HepG2 (cell line): ENCODE data around the gene NARS2. TPM values are rescaled to one million over a fixed set of nuclear protein-coding genes. Genes with fewer than 3 reads are reported as not detected.

Source experiments
- ATAC-seq: fragments of 200-7000 bp; cut with Tn5 transposase; 3 replicates; pipeline ENCODE4 v1.9.1; 2020; ENCODE audit warnings: mild to moderate bottlenecking, moderate library complexity
- BruUV-seq: library from RNA; stranded (reverse); fragments of 400-500 nt; replicated peaks from 2 replicates; lab custom pipeline; 2021; lab: Mats Ljungman, UMichigan
- CTCF ChIA-PET: fragments of 300-600 bp; formaldehyde crosslinking; extraction: SDS; loops from one replicate; lab custom pipeline; 2021; ENCODE audit warnings: low total read pairs, inconsistent platforms, low intra/inter-chr PET ratio; lab: Yijun Ruan, JAX
- POLR2A ChIA-PET: fragments of 350-600 bp; sonication (Branson Sonifier 250); formaldehyde crosslinking; loops from one replicate; lab custom pipeline; 2020; ENCODE audit warnings: antibody characterized with exemption, inconsistent platforms; lab: Yijun Ruan, JAX
- DNase-seq: peaks from one replicate; pipeline ENCODE4 v3.0.0-alpha.2; 2015; ENCODE audit warnings: low spot score
- FAIRE-seq: peaks from 3 replicates; lab custom pipeline; 2011; peaks lifted over from hg19 to GRCh38; lab: Jason Lieb, UNC
- H2AFZ ChIP-seq: one replicate; pipeline ENCODE4 v1.6.1; 2011; ENCODE audit warnings: low read length, inconsistent platforms
- H3K27ac ChIP-seq: fragments of 300-600 bp; 3 replicates; pipeline ENCODE4 v1.8.0; 2011; ENCODE audit warnings: mixed run types, mild to moderate bottlenecking, mixed read lengths, low read length, inconsistent platforms; ENCODE audit not compliant: insufficient read depth; ENCODE audit errors: extremely low read length
- H3K27me3 ChIP-seq, 2 experiments: fragments of 200-600 bp in 1 of 2; 2 replicates in 1 of 2; 3 replicates in 1 of 2; pipeline versions ENCODE4 v1.6.0 to v1.8.0; 2011; ENCODE audit warnings: low read length in 2 of 2, mild to moderate bottlenecking in 2 of 2, moderate library complexity in 2 of 2, inconsistent platforms in 1 of 2; ENCODE audit not compliant: insufficient read depth in 2 of 2, control insufficient read depth in 1 of 2
- H3K36me3 ChIP-seq, 2 experiments: fragments of 200-600 bp in 1 of 2; replicated peaks in 1 of 2; 2 replicates in 1 of 2; 3 replicates in 1 of 2; pipeline versions ENCODE4 v1.5.1 to v1.8.0; 2011; ENCODE audit warnings: low read length in 2 of 2, inconsistent platforms in 1 of 2; ENCODE audit not compliant: insufficient read depth in 2 of 2, control insufficient read depth in 1 of 2
- H3K4me1 ChIP-seq: 2 replicates; pipeline ENCODE4 v1.5.1; 2012; ENCODE audit warnings: low read length, inconsistent platforms; ENCODE audit not compliant: insufficient read depth
- H3K4me2 ChIP-seq: 2 replicates; pipeline ENCODE4 v1.6.0; 2011; ENCODE audit warnings: low read depth, low read length, inconsistent platforms
- H3K4me3 ChIP-seq, 3 experiments: fragments of 200-600 bp in 1 of 3; sonication (generic), shearing (Covaris generic) in 1 of 3; replicated peaks in 1 of 3; 2 replicates each; pipeline ENCODE4 v1.5.1; 2011 to 2016; ENCODE audit warnings: low read length in 3 of 3, inconsistent platforms in 2 of 3, low read depth in 2 of 3, mild to moderate bottlenecking in 2 of 3, control low read depth in 1 of 3, mixed read lengths in 1 of 3; ENCODE audit not compliant: insufficient read depth in 1 of 3
- H3K79me2 ChIP-seq: one replicate; pipeline ENCODE4 v1.6.1; 2011; ENCODE audit warnings: low read length, inconsistent platforms; ENCODE audit not compliant: insufficient read depth
- H3K9ac ChIP-seq: 2 replicates; pipeline ENCODE4 v1.6.0; 2011; ENCODE audit warnings: mild to moderate bottlenecking, low read depth, low read length, inconsistent platforms; ENCODE audit not compliant: insufficient read depth
- H3K9me3 ChIP-seq: 2 replicates; pipeline ENCODE4 v1.5.1; 2012; ENCODE audit warnings: mild to moderate bottlenecking, low read length
- H4K20me1 ChIP-seq: 2 replicates; pipeline ENCODE4 v1.6.0; 2011; ENCODE audit warnings: inconsistent platforms, mild to moderate bottlenecking, low read length, moderate library complexity; ENCODE audit not compliant: insufficient read depth
- KAT2B ChIP-seq: fragments of 150-350 bp; IDR thresholded peaks from 2 replicates; pipeline ENCODE4 v1.6.1; 2014; ENCODE audit warnings: low read depth, low read length, borderline replicate concordance
- ONECUT2 ChIP-seq: sonication (generic); formaldehyde crosslinking; IDR thresholded peaks from 2 replicates; pipeline ENCODE4 v1.4.0; 2020; ENCODE audit warnings: missing genetic modification reagents
- POGZ ChIP-seq: sonication (generic); formaldehyde crosslinking; IDR thresholded peaks from 2 replicates; pipeline ENCODE4 v1.4.0; 2020; ENCODE audit warnings: mild to moderate bottlenecking, missing genetic modification reagents
- RBM39 ChIP-seq: fragments of 200-400 bp; formaldehyde crosslinking; IDR thresholded peaks from one replicate; pipeline ENCODE4 v1.6.1; 2018; ENCODE audit warnings: antibody characterized with exemption, mild to moderate bottlenecking, low read depth, low read length; ENCODE audit not compliant: poor library complexity, severe bottlenecking
- ZNF567 ChIP-seq: sonication (generic); formaldehyde crosslinking; IDR thresholded peaks from 2 replicates; pipeline ENCODE4 v1.8.1; 2023; ENCODE audit warnings: mild to moderate bottlenecking, missing genetic modification reagents, borderline replicate concordance
- ZNF570 ChIP-seq: sonication (generic); formaldehyde crosslinking; IDR thresholded peaks from 2 replicates; pipeline ENCODE4 v1.4.0; 2020; ENCODE audit warnings: mild to moderate bottlenecking, missing genetic modification reagents, borderline replicate concordance
- WGBS: methylation state at CpG from one replicate; pipeline ENCODE4 v1.1.6; 2017; ENCODE audit warnings: low lambda C conversion rate; 5-methylcytosine and 5-hydroxymethylcytosine counted together
- in situ Hi-C: cut with HindIII; loops from 2 replicates; pipeline ENCODE4 v1.10.0; 2017; ENCODE audit warnings: low pct_unique_long_range_greater_than_20kb; ENCODE audit not compliant: extremely low pct_ligation_motif_present
- intact Hi-C: fragments of 100-400 bp; cut with micrococcal nuclease; formaldehyde crosslinking; loops from one replicate; pipeline ENCODE4 v1.10.0; 2022; ENCODE audit not compliant: unreplicated experiment
- polyA plus RNA-seq, 8 experiments: library from polyadenylated mRNA; depleted of rRNA in 3 of 8; stranded (reverse) in 7 of 8; unstranded in 1 of 8; fragments of >200 nt; fragmentation: Illumina TruSeq in 4 of 8; extraction: Trizol in 4 of 8; gene quantifications; 2 replicates each; pipeline versions ENCODE4 v1.2.1 to v1.2.3, GENCODE V29; 2011 to 2016; ENCODE audit warnings: low read depth in 4 of 8, missing spikeins in 1 of 8, mixed read lengths in 1 of 8; ENCODE audit not compliant: insufficient read depth in 1 of 8
- total RNA-seq, 5 experiments: library from RNA; depleted of rRNA; stranded (reverse); fragments of >200 nt; fragmentation: Illumina TruSeq; extraction: Trizol; gene quantifications; 2 replicates each; pipeline ENCODE4 v1.2.3, GENCODE V29; 2016; ENCODE audit warnings: low read depth in 1 of 5
- TF ChIP-seq, protein P1 (sequence below): sonication (generic); formaldehyde crosslinking; IDR thresholded peaks from 2 replicates; pipeline ENCODE4 v1.5.1; 2020; ENCODE audit warnings: mild to moderate bottlenecking, missing genetic modification reagents, borderline replicate concordance
- TF ChIP-seq, protein P2 (sequence below): sonication (generic); formaldehyde crosslinking; IDR thresholded peaks from 2 replicates; pipeline ENCODE4 v1.8.1; 2023; ENCODE audit warnings: mild to moderate bottlenecking, missing genetic modification reagents, borderline replicate concordance
- TF ChIP-seq, protein P3 (sequence below): sonication (generic); formaldehyde crosslinking; conservative IDR thresholded peaks from 2 replicates; pipeline ENCODE4 v1.4.0; 2020; ENCODE audit warnings: mild to moderate bottlenecking, missing genetic modification reagents, moderate library complexity

NARS2 gene
- total and polyA plus RNA-seq, 2 of the 13 experiments (the other 11 are each of a cell fraction or from before 2014, with no cell fraction given) = 45.9 to 65.0 TPM

DNA sequence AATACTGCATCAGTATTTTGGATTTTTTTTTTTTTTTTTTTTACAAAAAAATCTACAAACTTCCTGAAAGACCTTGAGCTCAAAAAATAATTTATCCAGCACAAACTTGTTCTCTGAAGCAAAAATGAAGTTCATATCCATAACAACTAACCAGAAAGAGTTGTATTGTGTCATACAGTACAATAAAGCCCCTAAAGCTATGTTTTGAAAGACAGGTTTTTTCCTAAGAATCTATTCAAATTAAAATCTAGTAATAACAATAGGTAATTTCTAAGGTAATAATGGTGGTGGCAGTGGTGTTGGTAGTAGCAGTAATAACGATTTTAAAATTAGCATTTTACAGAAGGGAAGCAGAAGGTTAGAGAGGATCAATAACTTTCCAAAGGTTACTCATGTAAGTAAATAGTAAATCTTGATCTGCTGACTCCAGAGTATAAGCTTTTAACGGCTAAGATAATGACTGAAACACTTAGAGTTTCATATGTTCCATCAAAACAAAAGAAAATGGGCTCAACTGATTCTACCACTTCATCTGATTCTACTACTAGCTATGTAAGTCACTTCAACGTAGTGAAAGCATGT, 103.7 kb downstream of the NARS2 start:
- no peak overlapping the region for H2AFZ ChIP-seq
- FAIRE-seq (no peak), DNase-seq (no peak), ATAC-seq (peak; percentile 23; the same call in 1 of the 3 replicates)
- in situ Hi-C loops = no loop called here
- peaks cover 34% of the 10 kb centered on the region for H3K4me1 ChIP-seq
- ChIA-PET POLR2A (no interaction called here), CTCF (no interaction called here)
- H3K27ac ChIP-seq = no peak overlapping the region
- H3K9me3 ChIP-seq = no peaks in the 10 kb centered on the region
- H3K27me3 ChIP-seq = no peaks in the 10 kb centered on the region
- BruUV-seq = no TSS peak
- H4K20me1 ChIP-seq = no peaks in the 10 kb centered on the region
- H3K36me3 ChIP-seq = peaks cover 3 to 18% of the 10 kb centered on the region in 2 experiments; a peak in 4 of 5 replicates
- no peak overlapping the region for H3K4me3 ChIP-seq
- WGBS = 52% methylated on average over 3 of the region's 3 CpGs
- H3K9ac ChIP-seq = no peak overlapping the region
- H3K4me2 ChIP-seq = no peak overlapping the region
- no peaks in the 10 kb centered on the region for H3K79me2 ChIP-seq
- intact Hi-C loops = no loop called here
- TF ChIP-seq, protein P1, sequence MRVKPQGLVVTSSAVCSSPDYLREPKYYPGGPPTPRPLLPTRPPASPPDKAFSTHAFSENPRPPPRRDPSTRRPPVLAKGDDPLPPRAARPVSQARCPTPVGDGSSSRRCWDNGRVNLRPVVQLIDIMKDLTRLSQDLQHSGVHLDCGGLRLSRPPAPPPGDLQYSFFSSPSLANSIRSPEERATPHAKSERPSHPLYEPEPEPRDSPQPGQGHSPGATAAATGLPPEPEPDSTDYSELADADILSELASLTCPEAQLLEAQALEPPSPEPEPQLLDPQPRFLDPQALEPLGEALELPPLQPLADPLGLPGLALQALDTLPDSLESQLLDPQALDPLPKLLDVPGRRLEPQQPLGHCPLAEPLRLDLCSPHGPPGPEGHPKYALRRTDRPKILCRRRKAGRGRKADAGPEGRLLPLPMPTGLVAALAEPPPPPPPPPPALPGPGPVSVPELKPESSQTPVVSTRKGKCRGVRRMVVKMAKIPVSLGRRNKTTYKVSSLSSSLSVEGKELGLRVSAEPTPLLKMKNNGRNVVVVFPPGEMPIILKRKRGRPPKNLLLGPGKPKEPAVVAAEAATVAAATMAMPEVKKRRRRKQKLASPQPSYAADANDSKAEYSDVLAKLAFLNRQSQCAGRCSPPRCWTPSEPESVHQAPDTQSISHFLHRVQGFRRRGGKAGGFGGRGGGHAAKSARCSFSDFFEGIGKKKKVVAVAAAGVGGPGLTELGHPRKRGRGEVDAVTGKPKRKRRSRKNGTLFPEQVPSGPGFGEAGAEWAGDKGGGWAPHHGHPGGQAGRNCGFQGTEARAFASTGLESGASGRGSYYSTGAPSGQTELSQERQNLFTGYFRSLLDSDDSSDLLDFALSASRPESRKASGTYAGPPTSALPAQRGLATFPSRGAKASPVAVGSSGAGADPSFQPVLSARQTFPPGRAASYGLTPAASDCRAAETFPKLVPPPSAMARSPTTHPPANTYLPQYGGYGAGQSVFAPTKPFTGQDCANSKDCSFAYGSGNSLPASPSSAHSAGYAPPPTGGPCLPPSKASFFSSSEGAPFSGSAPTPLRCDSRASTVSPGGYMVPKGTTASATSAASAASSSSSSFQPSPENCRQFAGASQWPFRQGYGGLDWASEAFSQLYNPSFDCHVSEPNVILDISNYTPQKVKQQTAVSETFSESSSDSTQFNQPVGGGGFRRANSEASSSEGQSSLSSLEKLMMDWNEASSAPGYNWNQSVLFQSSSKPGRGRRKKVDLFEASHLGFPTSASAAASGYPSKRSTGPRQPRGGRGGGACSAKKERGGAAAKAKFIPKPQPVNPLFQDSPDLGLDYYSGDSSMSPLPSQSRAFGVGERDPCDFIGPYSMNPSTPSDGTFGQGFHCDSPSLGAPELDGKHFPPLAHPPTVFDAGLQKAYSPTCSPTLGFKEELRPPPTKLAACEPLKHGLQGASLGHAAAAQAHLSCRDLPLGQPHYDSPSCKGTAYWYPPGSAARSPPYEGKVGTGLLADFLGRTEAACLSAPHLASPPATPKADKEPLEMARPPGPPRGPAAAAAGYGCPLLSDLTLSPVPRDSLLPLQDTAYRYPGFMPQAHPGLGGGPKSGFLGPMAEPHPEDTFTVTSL (CRISPR knock-in tag) = peak; percentile 40; the same call in 1 of the 2 replicates
- TF ChIP-seq ZNF570 (CRISPR knock-in tag) (no peak), POGZ (CRISPR knock-in tag) (0 out of 2 replicates have a peak, but pooled peaks have one; percentile 18), ONECUT2 (peak; percentile 60; the same call in 1 of the 2 replicates), RBM39 (no peak), ZNF567 (CRISPR knock-in tag) (no peak), KAT2B (peak; percentile 76)
- TF ChIP-seq, protein P2, sequence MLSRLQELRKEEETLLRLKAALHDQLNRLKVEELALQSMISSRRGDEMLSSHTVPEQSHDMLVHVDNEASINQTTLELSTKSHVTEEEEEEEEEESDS (CRISPR knock-in tag) = no peak
- TF ChIP-seq, protein P3, sequence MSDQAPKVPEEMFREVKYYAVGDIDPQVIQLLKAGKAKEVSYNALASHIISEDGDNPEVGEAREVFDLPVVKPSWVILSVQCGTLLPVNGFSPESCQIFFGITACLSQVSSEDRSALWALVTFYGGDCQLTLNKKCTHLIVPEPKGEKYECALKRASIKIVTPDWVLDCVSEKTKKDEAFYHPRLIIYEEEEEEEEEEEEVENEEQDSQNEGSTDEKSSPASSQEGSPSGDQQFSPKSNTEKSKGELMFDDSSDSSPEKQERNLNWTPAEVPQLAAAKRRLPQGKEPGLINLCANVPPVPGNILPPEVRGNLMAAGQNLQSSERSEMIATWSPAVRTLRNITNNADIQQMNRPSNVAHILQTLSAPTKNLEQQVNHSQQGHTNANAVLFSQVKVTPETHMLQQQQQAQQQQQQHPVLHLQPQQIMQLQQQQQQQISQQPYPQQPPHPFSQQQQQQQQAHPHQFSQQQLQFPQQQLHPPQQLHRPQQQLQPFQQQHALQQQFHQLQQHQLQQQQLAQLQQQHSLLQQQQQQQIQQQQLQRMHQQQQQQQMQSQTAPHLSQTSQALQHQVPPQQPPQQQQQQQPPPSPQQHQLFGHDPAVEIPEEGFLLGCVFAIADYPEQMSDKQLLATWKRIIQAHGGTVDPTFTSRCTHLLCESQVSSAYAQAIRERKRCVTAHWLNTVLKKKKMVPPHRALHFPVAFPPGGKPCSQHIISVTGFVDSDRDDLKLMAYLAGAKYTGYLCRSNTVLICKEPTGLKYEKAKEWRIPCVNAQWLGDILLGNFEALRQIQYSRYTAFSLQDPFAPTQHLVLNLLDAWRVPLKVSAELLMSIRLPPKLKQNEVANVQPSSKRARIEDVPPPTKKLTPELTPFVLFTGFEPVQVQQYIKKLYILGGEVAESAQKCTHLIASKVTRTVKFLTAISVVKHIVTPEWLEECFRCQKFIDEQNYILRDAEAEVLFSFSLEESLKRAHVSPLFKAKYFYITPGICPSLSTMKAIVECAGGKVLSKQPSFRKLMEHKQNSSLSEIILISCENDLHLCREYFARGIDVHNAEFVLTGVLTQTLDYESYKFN (CRISPR knock-in tag) = 0 out of 2 replicates have a peak, but pooled peaks have one; percentile 15
